OCI-LY3 (cell line): ENCODE measurements around the gene MKNK1.

ENCODE experiments used
- H2AFZ ChIP-seq: fragments of 200-600, 300-600 bp; shearing (Covaris generic); 2 replicates; pipeline ENCODE4 v1.6.0; 2014; ENCODE audit warnings: antibody characterized with exemption, low read depth, low read length
- H3K27ac ChIP-seq: fragments of 200-600, 300-600 bp; sonication (generic); 2 replicates; pipeline ENCODE4 v1.5.1; 2014; ENCODE audit warnings: mild to moderate bottlenecking, low read length, moderate library complexity, mixed read lengths
- H3K27me3 ChIP-seq: fragments of 200-600, 300-600 bp; sonication (generic); 2 replicates; pipeline ENCODE4 v1.6.1; 2014; ENCODE audit warnings: low read depth, low read length, mixed read lengths
- H3K36me3 ChIP-seq: fragments of 200-600, 300-600 bp; sonication (generic); replicated peaks from 2 replicates; pipeline ENCODE3; 2014; ENCODE audit warnings: low read depth, low read length, mixed read lengths
- H3K4me1 ChIP-seq: fragments of 300-600, 200-600 bp; sonication (generic); 2 replicates; pipeline ENCODE4 v1.6.1; 2014; ENCODE audit warnings: low read length, mixed read lengths
- H3K4me2 ChIP-seq: fragments of 200-600, 300-600 bp; sonication (generic); 2 replicates; pipeline ENCODE4 v1.6.1; 2014; ENCODE audit warnings: low read length, mixed read lengths
- H3K4me3 ChIP-seq: fragments of 300-600, 200-600 bp; sonication (generic); 2 replicates; pipeline ENCODE4 v1.5.1; 2014; ENCODE audit warnings: antibody characterized with exemption, mild to moderate bottlenecking, low read length, moderate library complexity
- H3K79me2 ChIP-seq: fragments of 300-600, 200-600 bp; shearing (Covaris generic); 2 replicates; pipeline ENCODE4 v1.6.1; 2014; ENCODE audit warnings: mild to moderate bottlenecking, low read length, mixed read lengths
- H3K9ac ChIP-seq: fragments of 300-600, 200-600 bp; shearing (Covaris generic); 2 replicates; pipeline ENCODE4 v1.6.0; 2014; ENCODE audit warnings: mild to moderate bottlenecking, low read length, moderate library complexity
- H3K9me3 ChIP-seq: fragments of 200-600, 300-600 bp; shearing (Covaris generic); 2 replicates; pipeline ENCODE4 v1.6.1; 2014; ENCODE audit warnings: low read length, mixed read lengths; ENCODE audit not compliant: insufficient read depth
- H4K20me1 ChIP-seq: fragments of 200-600, 300-600 bp; sonication (generic); 2 replicates; pipeline ENCODE4 v1.6.1; 2016; ENCODE audit warnings: low read length, mixed read lengths; ENCODE audit not compliant: insufficient read depth
- CTCF ChIP-seq: fragments of 200-600, 300-600 bp; sonication (generic); IDR thresholded peaks from 2 replicates; pipeline ENCODE4 v1.5.1; 2014; ENCODE audit warnings: antibody characterized with exemption, low read length, low read depth
- EZH2phosphoT487 ChIP-seq: fragments of 200-600 bp; shearing (Covaris generic); IDR thresholded peaks from 2 replicates; pipeline ENCODE4 v1.6.1; 2018; ENCODE audit warnings: antibody characterized with exemption, mixed run types, low read depth

The MKNK1 gene

GRCh38 chr1:46619656-46620258 lies 15.7 kb upstream of the MKNK1 start:
- no peak overlapping the region for H2AFZ ChIP-seq
- no peak overlapping the region for H3K27ac ChIP-seq
- H3K27me3 ChIP-seq = no peaks in the 10 kb centered on the region
- no peaks in the 10 kb centered on the region for H3K9me3 ChIP-seq
- no peak overlapping the region for H3K9ac ChIP-seq
- no peaks in the 10 kb centered on the region for H3K79me2 ChIP-seq
- H3K4me3 ChIP-seq = no peak overlapping the region
- TF ChIP-seq EZH2phosphoT487 (no peak), CTCF (no peak)
- peaks cover 9% of the 10 kb centered on the region; the same call in 1 of the 2 replicates for H3K4me1 ChIP-seq
- no peaks in the 10 kb centered on the region for H4K20me1 ChIP-seq
- H3K4me2 ChIP-seq = no peak overlapping the region
- no peaks in the 10 kb centered on the region for H3K36me3 ChIP-seq

GRCh38 chr1:46618754-46619415 lies 14.8 kb upstream of the MKNK1 start:
- H3K9me3 ChIP-seq = no peaks in the 10 kb centered on the region

GRCh38 chr1:46617833-46618232 lies 13.8 kb upstream of the MKNK1 start:
- TF ChIP-seq CTCF (no peak), EZH2phosphoT487 (no peak)

More at GRCh38 chr1:46618754-46619415, 14.8 kb upstream of the MKNK1 start:
- Histone ChIP-seq H3K4me3 (no peak overlapping the region), H3K27ac (no peak overlapping the region), H3K36me3 (no peaks in the 10 kb centered on the region), H2AFZ (no peak overlapping the region), H3K27me3 (no peaks in the 10 kb centered on the region), H3K4me2 (no peak overlapping the region), H3K9ac (no peak overlapping the region), H3K79me2 (no peaks in the 10 kb centered on the region), H4K20me1 (no peaks in the 10 kb centered on the region), H3K4me1 (peaks cover 9% of the 10 kb centered on the region; the same call in 1 of the 2 replicates)
- TF ChIP-seq EZH2phosphoT487 (no peak), CTCF (no peak)

GRCh38 chr1:46617108-46617800 lies 13.2 kb upstream of the MKNK1 start:
- H2AFZ ChIP-seq = peak overlapping the region; percentile 88; the same call in 1 of the 2 replicates
- H3K36me3 ChIP-seq = no peaks in the 10 kb centered on the region
- H4K20me1 ChIP-seq = no peaks in the 10 kb centered on the region
- TF ChIP-seq EZH2phosphoT487 (no peak), CTCF (no peak)
- peak overlapping the region; percentile 97 for H3K4me3 ChIP-seq
- peak overlapping the region; percentile 97 for H3K4me2 ChIP-seq
- H3K79me2 ChIP-seq = no peaks in the 10 kb centered on the region
- peaks cover 9% of the 10 kb centered on the region; the same call in 1 of the 2 replicates for H3K4me1 ChIP-seq
- no peaks in the 10 kb centered on the region for H3K27me3 ChIP-seq
- H3K9me3 ChIP-seq = no peaks in the 10 kb centered on the region
- peak overlapping the region; percentile 77 for H3K9ac ChIP-seq
- H3K27ac ChIP-seq = no peak overlapping the region

More at GRCh38 chr1:46617833-46618232, 13.8 kb upstream of the MKNK1 start:
- Histone ChIP-seq H3K27me3 (no peaks in the 10 kb centered on the region), H3K79me2 (no peaks in the 10 kb centered on the region), H3K27ac (no peak overlapping the region), H3K9ac (no peak overlapping the region), H3K36me3 (no peaks in the 10 kb centered on the region), H3K9me3 (no peaks in the 10 kb centered on the region), H3K4me3 (no peak overlapping the region), H3K4me2 (no peak overlapping the region), H2AFZ (no peak overlapping the region), H4K20me1 (no peaks in the 10 kb centered on the region), H3K4me1 (peaks cover 9% of the 10 kb centered on the region; the same call in 1 of the 2 replicates)
